Measurements from ENCODE around the gene THOC6.
A peak's percentile ranks its signal among the peaks of the same experiment; 100 is the strongest.
"Not testable (repeated sequence)": the region's sequence is repeated elsewhere in the genome, so short reads cannot be mapped to it uniquely, and the experiment has no call there.

The THOC6 gene

GRCh38 chr16:3074860-3075522 is 51.2 kb downstream of the THOC6 start:
- Histone ChIP-seq H3K27me3 (replicated peaks; ENCODE audit: insufficient read depth, low read length) (peaks cover 22% of the 10 kb centered on the region), H3K27ac (ENCODE audit: low read length) (peak overlapping the region; percentile 57; the same call in 1 of the 2 replicates), H3K4me2 (ENCODE audit: low read depth, low read length) (peak overlapping the region; percentile 39; the same call in 1 of the 2 replicates), H3K4me1 (ENCODE audit: low read length) (peaks cover 27% of the 10 kb centered on the region), H3F3A (ENCODE audit: insufficient read depth, low read length) (0 out of 2 replicates have a peak, but pooled peaks cover 8% of the 10 kb centered on the region), H2AFZ (ENCODE audit: low read length) (peak overlapping the region; percentile 14; the same call in 1 of the 2 replicates), H3K9me3 (replicated peaks; ENCODE audit: insufficient read depth, low read length) (no peaks in the 10 kb centered on the region), H4K20me1 (ENCODE audit: insufficient read depth, low read length) (no peaks in the 10 kb centered on the region), H3K9me2 (replicated peaks; ENCODE audit: insufficient read depth, low read length) (no peaks in the 10 kb centered on the region), H3K9ac (ENCODE audit: low read length) (peak overlapping the region; percentile 6; the same call in 1 of the 2 replicates), H3K4me3 (ENCODE audit: low read length) (no peak overlapping the region), H3K36me3 (replicated peaks; ENCODE audit: insufficient read depth, low read length) (no peaks in the 10 kb centered on the region), H3K79me2 (ENCODE audit: low read length) (no peaks in the 10 kb centered on the region)
- peak; percentile 72 for DNase-seq
- TF ChIP-seq CTCF (IDR thresholded peaks at IDR 0.05; ENCODE audit: low read length), result no peak
- TF ChIP-seq EZH2 (optimal IDR thresholded peaks at IDR 0.05; ENCODE audit: low read depth, low read length), result no peak
- TF ChIP-seq EZH2phosphoT487 (IDR thresholded peaks at IDR 0.05; ENCODE audit: low read length), result no peak

- TF ChIP-seq CTCF (IDR thresholded peaks at IDR 0.05; ENCODE audit: low read length) (no peak; the same call in 1 of the 2 replicates), EZH2 (optimal IDR thresholded peaks at IDR 0.05; ENCODE audit: low read depth, low read length) (no peak), EZH2phosphoT487 (IDR thresholded peaks at IDR 0.05; ENCODE audit: low read length) (no peak)
- H2AFZ ChIP-seq (ENCODE audit: low read length), result peak overlapping the region; percentile 14; the same call in 1 of the 2 replicates
- H3K27ac ChIP-seq (ENCODE audit: low read length), result peak overlapping the region; percentile 57; the same call in 1 of the 2 replicates
- H3K4me1 ChIP-seq (ENCODE audit: low read length), result peaks cover 27% of the 10 kb centered on the region
- H3K79me2 ChIP-seq (ENCODE audit: low read length), result no peaks in the 10 kb centered on the region
- H3K9me2 ChIP-seq (replicated peaks; ENCODE audit: insufficient read depth, low read length), result no peaks in the 10 kb centered on the region
- H3K4me3 ChIP-seq (ENCODE audit: low read length), result no peak overlapping the region
- peaks cover 27% of the 10 kb centered on the region for H3K27me3 ChIP-seq (replicated peaks; ENCODE audit: insufficient read depth, low read length)
- no peak for DNase-seq
- 0 out of 2 replicates have a peak, but pooled peaks cover 8% of the 10 kb centered on the region for H3F3A ChIP-seq (ENCODE audit: insufficient read depth, low read length)
- H3K36me3 ChIP-seq (replicated peaks; ENCODE audit: insufficient read depth, low read length), result no peaks in the 10 kb centered on the region
- no peaks in the 10 kb centered on the region for H3K9me3 ChIP-seq (replicated peaks; ENCODE audit: insufficient read depth, low read length)
- peak overlapping the region; percentile 39; the same call in 1 of the 2 replicates for H3K4me2 ChIP-seq (ENCODE audit: low read depth, low read length)
- H3K9ac ChIP-seq (ENCODE audit: low read length), result peak overlapping the region; percentile 6; the same call in 1 of the 2 replicates
- H4K20me1 ChIP-seq (ENCODE audit: insufficient read depth, low read length), result no peaks in the 10 kb centered on the region
Measured at GRCh38 chr16:3075523-3075915, 51.7 kb downstream of the THOC6 start.

- H4K20me1 ChIP-seq (ENCODE audit: insufficient read depth, low read length); H3K36me3 ChIP-seq (replicated peaks; ENCODE audit: insufficient read depth, low read length); H3K9me3 ChIP-seq (replicated peaks; ENCODE audit: insufficient read depth, low read length); H3F3A ChIP-seq (ENCODE audit: insufficient read depth, low read length); DNase-seq; H3K4me3 ChIP-seq (ENCODE audit: low read length); H3K9ac ChIP-seq (ENCODE audit: low read length); H2AFZ ChIP-seq (ENCODE audit: low read length); H3K9me2 ChIP-seq (replicated peaks; ENCODE audit: insufficient read depth, low read length); H3K79me2 ChIP-seq (ENCODE audit: low read length): not testable (repeated sequence)
- peaks cover 27% of the 10 kb centered on the region for H3K4me1 ChIP-seq (ENCODE audit: low read length)
- H3K4me2 ChIP-seq (ENCODE audit: low read depth, low read length), result peak overlapping the region; percentile 80; the same call in 1 of the 2 replicates
- H3K27me3 ChIP-seq (replicated peaks; ENCODE audit: insufficient read depth, low read length), result peaks cover 32% of the 10 kb centered on the region
- H3K27ac ChIP-seq (ENCODE audit: low read length), result peak overlapping the region; percentile 81; the same call in 1 of the 2 replicates
Measured at GRCh38 chr16:3075946-3076345, 52.1 kb downstream of the THOC6 start.

- Histone ChIP-seq H3K4me1 (ENCODE audit: low read length) (peaks cover 27% of the 10 kb centered on the region), H3K4me3 (ENCODE audit: low read length) (peak overlapping the region; percentile 10; the same call in 1 of the 2 replicates), H2AFZ (ENCODE audit: low read length) (0 out of 2 replicates have a peak overlapping the region, but pooled peaks have one; percentile 2)
Measured at GRCh38 chr16:3076577-3076976, 52.7 kb downstream of the THOC6 start.

More at GRCh38 chr16:3076577-3076976, 52.7 kb downstream of the THOC6 start:
- peak overlapping the region; percentile 81; the same call in 1 of the 2 replicates for H3K27ac ChIP-seq (ENCODE audit: low read length)
- H3K79me2 ChIP-seq (ENCODE audit: low read length), result no peaks in the 10 kb centered on the region
- no peaks in the 10 kb centered on the region for H3K9me3 ChIP-seq (replicated peaks; ENCODE audit: insufficient read depth, low read length)
- 0 out of 2 replicates have a peak, but pooled peaks cover 8% of the 10 kb centered on the region for H3F3A ChIP-seq (ENCODE audit: insufficient read depth, low read length)
- H3K36me3 ChIP-seq (replicated peaks; ENCODE audit: insufficient read depth, low read length), result no peaks in the 10 kb centered on the region
- peak overlapping the region; percentile 80 for H3K4me2 ChIP-seq (ENCODE audit: low read depth, low read length)
- peak overlapping the region; percentile 58 for H3K9ac ChIP-seq (ENCODE audit: low read length)
- TF ChIP-seq EZH2 (optimal IDR thresholded peaks at IDR 0.05; ENCODE audit: low read depth, low read length) (no peak), EZH2phosphoT487 (IDR thresholded peaks at IDR 0.05; ENCODE audit: low read length) (no peak), CTCF (IDR thresholded peaks at IDR 0.05; ENCODE audit: low read length) (no peak)
- no peaks in the 10 kb centered on the region for H3K9me2 ChIP-seq (replicated peaks; ENCODE audit: insufficient read depth, low read length)
- no peaks in the 10 kb centered on the region for H4K20me1 ChIP-seq (ENCODE audit: insufficient read depth, low read length)
- DNase-seq, result peak; percentile 33
- H3K27me3 ChIP-seq (replicated peaks; ENCODE audit: insufficient read depth, low read length), result peaks cover 32% of the 10 kb centered on the region
